Measurements from ENCODE around the gene MAP3K3. TPM values are rescaled to one million over a fixed set of nuclear protein-coding genes. Genes with fewer than 3 reads are reported as not detected.
A peak's percentile ranks its signal among the peaks of the same experiment; 100 is the strongest.

Gene MAP3K3
- total and polyA plus RNA-seq, 9 of the 15 experiments (the other 6 are each of a cell fraction or from before 2014, with no cell fraction given), result 0.69 to 16.5 (median 12.1) TPM

- ChIA-PET POLR2A (interaction anchor here (1.4 to 2.0 kb wide), 3 partner anchors 13 to 59 kb away, joined by 3 to 6 read pairs (median 4); partner anchors contain the start of genes CCDC47 and DDX42), CTCF (ENCODE audit: low intra/inter-chr PET ratio) (no interaction called here)
- BruUV-seq (replicated peaks), result no TSS peak
- no peaks in the 10 kb centered on the region; the same call in 1 of the 2 replicates for H4K20me1 ChIP-seq (replicated peaks; ENCODE audit: control insufficient read depth, insufficient read depth, low read length)
- no peaks in the 10 kb centered on the region for H3K9me3 ChIP-seq (replicated peaks; ENCODE audit: control insufficient read depth, insufficient read depth, low read depth, low read length)
- H3K4me2 ChIP-seq (ENCODE audit: insufficient read depth, low read length), result no peak overlapping the region
- no peak for DNase-seq (ENCODE audit: extremely low read depth in 1 of 4, low spot score in 3 of 4)
- intact Hi-C loops (cut with micrococcal nuclease) (no loop called here), in situ Hi-C loops (cut with MboI) (no loop called here)
- no peak for TF ChIP-seq SMAD1 (IDR thresholded peaks at IDR 0.05; ENCODE audit: low read depth, low read length, partially characterized antibody)
- TF ChIP-seq IFI16 (CRISPR knock-in tag; IDR thresholded peaks at IDR 0.05), result no peak
- TF ChIP-seq DPF2 (IDR thresholded peaks at IDR 0.05), result no peak
- no peak for TF ChIP-seq NUFIP1 (IDR thresholded peaks at IDR 0.05; ENCODE audit: partially characterized antibody)
- TF ChIP-seq TCF7 (IDR thresholded peaks at IDR 0.05; ENCODE audit: borderline replicate concordance), result no peak
- no peak for TF ChIP-seq C11orf30 (IDR thresholded peaks at IDR 0.05; ENCODE audit: low read depth)
- TF ChIP-seq MTA3 (IDR thresholded peaks at IDR 0.05; ENCODE audit: borderline replicate concordance), result no peak
- TF ChIP-seq ZBTB34 (CRISPR knock-in tag; IDR thresholded peaks at IDR 0.05), result no peak
- no peak overlapping the region for H3K27ac ChIP-seq (ENCODE audit: extremely low read depth, low read depth, low read length)
- no peak for FAIRE-seq
- 0 out of 3 replicates have a peak, but pooled peaks have one; percentile 33 for ATAC-seq
- H2AFZ ChIP-seq (ENCODE audit: low read depth, low read length), result no peak overlapping the region
- no peaks in the 10 kb centered on the region; a peak in 1 of 5 replicates for H3K4me1 ChIP-seq (replicated peaks in 1 of 2; ENCODE audit: control insufficient read depth in 2 of 2, insufficient read depth in 2 of 2, low read length in 2 of 2)
- no peaks in the 10 kb centered on the region for H3K79me2 ChIP-seq (ENCODE audit: control insufficient read depth, insufficient read depth, low read length)
- H3K9me1 ChIP-seq (ENCODE audit: control insufficient read depth, insufficient read depth, low read length), result no peaks in the 10 kb centered on the region
- H3K9ac ChIP-seq (ENCODE audit: insufficient read depth in 1 of 2, low read depth in 2 of 2, low read length in 2 of 2), result peak overlapping the region in 1 of 2 experiments; percentile 79; a peak in 2 of 4 replicates
- no peak overlapping the region for H3K4me3 ChIP-seq
- peaks cover 24% of the 10 kb centered on the region; the same call in 2 of the 3 replicates for H3K36me3 ChIP-seq (ENCODE audit: control insufficient read depth, insufficient read depth, low read length)
- H3K27me3 ChIP-seq (ENCODE audit: control insufficient read depth in 2 of 2, insufficient read depth in 2 of 2, low read length in 2 of 2), result no peaks in the 10 kb centered on the region
- WGBS (ENCODE audit: insufficient coverage, low coverage, missing lambda C conversion rate), result 52% methylated on average over 10 of the region's 10 CpGs
Observed at GRCh38 chr17:63714550-63715277, 92.5 kb downstream of the MAP3K3 start.
